Prostate gland (tissue), 2 donors: Measurements from ENCODE around the gene CCDC66. TPM values are rescaled to one million over a fixed set of nuclear protein-coding genes. Genes with fewer than 3 reads are reported as not detected.

Source experiments
- DNase-seq: peaks from one replicate; pipeline ENCODE4 v3.0.0-alpha.2; 2019; ENCODE audit warnings: low spot score
- H3K27ac ChIP-seq, 2 donors: fragments of 200-600 bp; sonication (generic); 2 replicates each; pipeline ENCODE4 v1.5.1; 2017 to 2019
- H3K27me3 ChIP-seq: fragments of 200-600 bp; sonication (generic); replicated peaks from 2 replicates; pipeline ENCODE4 v1.5.1; 2019; ENCODE audit not compliant: insufficient read depth
- H3K36me3 ChIP-seq, 2 donors: fragments of 200-600 bp; sonication (generic); 1 replicate in 1 of 2; 2 replicates in 1 of 2; pipeline versions ENCODE4 v1.5.1 to v1.8.1; 2017 to 2019
- H3K4me1 ChIP-seq: fragments of 200-600 bp; sonication (generic); replicated peaks from 2 replicates; pipeline ENCODE4 v1.5.1; 2019
- H3K4me3 ChIP-seq, 2 donors: fragments of 200-600 bp; sonication (generic); 2 replicates each; pipeline ENCODE4 v1.5.1; 2017 to 2019
- H3K9me3 ChIP-seq: fragments of 200-600 bp; sonication (generic); 2 replicates; pipeline ENCODE4 v1.5.1; 2017
- POLR2A ChIP-seq: fragments of 450-650 bp; IDR thresholded peaks from one replicate; pipeline ENCODE4 v1.6.1; 2016; ENCODE audit warnings: antibody characterized with exemption, mild to moderate bottlenecking
- POLR2AphosphoS5 ChIP-seq: sonication (generic); formaldehyde crosslinking; IDR thresholded peaks from one replicate; pipeline ENCODE4 v1.6.1; 2017; ENCODE audit warnings: antibody characterized with exemption
- WGBS: methylation state at CpG from one replicate; pipeline ENCODE4 v1.1.5; 2018; 5-methylcytosine and 5-hydroxymethylcytosine counted together
- intact Hi-C: fragments of 100-400 bp; cut with DNase I; formaldehyde crosslinking; loops from one replicate; pipeline ENCODE4 v1.14.2; 2022
- total RNA-seq, 2 donors: library from RNA; depleted of rRNA; stranded (reverse); fragments of >200 nt; gene quantifications; one replicate each; pipeline ENCODE4 v1.1.0, GENCODE V29; 2016
- TF ChIP-seq, protein P1 (sequence below), 4 experiments: fragments of 200-600 bp in 2 of 4; fragments of 450-650 bp in 2 of 4; sonication (generic) in 2 of 4; IDR thresholded peaks; 1 replicate in 3 of 4; 2 replicates in 1 of 4; pipeline ENCODE4 v1.5.1; 2016 to 2019; ENCODE audit warnings: antibody characterized with exemption in 4 of 4, mild to moderate bottlenecking in 2 of 4, moderate library complexity in 2 of 4

The CCDC66 gene
- total RNA-seq, 2 donors from 2014 or later: 12.3 to 34.4 TPM

GRCh38 chr3:56611364-56611763 is 54.4 kb downstream of the CCDC66 start:
- Histone ChIP-seq H3K27ac (no peak overlapping the region), H3K27me3 (no peaks in the 10 kb centered on the region), H3K9me3 (no peaks in the 10 kb centered on the region), H3K4me1 (no peaks in the 10 kb centered on the region), H3K36me3 (no peaks in the 10 kb centered on the region), H3K4me3 (no peak overlapping the region)
- no peak for TF ChIP-seq POLR2AphosphoS5
- no peak for TF ChIP-seq POLR2A
- TF ChIP-seq, protein P1, sequence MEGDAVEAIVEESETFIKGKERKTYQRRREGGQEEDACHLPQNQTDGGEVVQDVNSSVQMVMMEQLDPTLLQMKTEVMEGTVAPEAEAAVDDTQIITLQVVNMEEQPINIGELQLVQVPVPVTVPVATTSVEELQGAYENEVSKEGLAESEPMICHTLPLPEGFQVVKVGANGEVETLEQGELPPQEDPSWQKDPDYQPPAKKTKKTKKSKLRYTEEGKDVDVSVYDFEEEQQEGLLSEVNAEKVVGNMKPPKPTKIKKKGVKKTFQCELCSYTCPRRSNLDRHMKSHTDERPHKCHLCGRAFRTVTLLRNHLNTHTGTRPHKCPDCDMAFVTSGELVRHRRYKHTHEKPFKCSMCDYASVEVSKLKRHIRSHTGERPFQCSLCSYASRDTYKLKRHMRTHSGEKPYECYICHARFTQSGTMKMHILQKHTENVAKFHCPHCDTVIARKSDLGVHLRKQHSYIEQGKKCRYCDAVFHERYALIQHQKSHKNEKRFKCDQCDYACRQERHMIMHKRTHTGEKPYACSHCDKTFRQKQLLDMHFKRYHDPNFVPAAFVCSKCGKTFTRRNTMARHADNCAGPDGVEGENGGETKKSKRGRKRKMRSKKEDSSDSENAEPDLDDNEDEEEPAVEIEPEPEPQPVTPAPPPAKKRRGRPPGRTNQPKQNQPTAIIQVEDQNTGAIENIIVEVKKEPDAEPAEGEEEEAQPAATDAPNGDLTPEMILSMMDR (IDR thresholded peaks at IDR 0.05): no peak
- 91% methylated on average over 7 of the region's 8 CpGs for WGBS
- intact Hi-C loops: no loop called here
- DNase-seq: no peak

DNA sequence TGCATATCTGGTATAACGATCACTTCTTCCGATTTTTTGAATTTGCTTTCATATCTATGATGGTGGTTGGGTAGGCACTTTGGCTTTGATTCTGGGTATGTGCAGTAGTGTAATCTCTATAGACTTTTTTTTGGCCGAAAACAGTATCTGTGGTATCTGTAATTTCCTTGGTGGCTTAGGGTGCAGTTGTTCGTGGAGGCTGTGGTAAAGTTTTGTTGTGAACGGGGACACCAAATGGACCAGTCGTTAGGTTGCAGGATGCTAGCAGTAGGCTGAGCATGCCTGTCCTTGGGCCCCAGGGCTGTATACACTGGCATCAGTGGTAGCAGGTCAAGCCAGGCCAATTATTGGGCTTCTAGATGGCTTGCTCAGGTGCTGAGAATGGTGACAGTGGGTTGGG is 55.2 kb downstream of the CCDC66 start:
- no peak overlapping the region for H3K27ac ChIP-seq
- 94% methylated on average over 6 of the region's 6 CpGs for WGBS
- intact Hi-C loops: no loop called here

DNA sequence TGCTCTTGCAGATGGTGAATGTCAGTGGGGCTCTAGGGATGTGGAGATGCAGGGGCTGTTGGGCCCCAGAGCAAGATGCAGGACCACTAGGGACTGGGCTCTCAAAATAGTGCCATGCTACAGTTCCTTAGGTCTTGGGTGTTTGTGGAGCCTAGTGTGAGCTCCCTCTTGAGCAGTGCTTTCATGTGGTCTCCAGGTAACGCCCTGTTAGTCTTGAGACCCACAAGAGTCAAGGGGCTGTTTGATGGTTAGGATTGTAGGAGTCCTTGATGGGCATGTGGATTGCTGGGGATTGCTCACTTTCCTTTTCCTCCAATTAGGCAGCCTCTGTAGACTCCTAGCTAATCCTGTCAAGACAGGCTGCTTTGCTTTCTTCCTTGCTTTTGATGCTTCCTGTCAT is 56.0 kb downstream of the CCDC66 start:
- intact Hi-C loops: no loop called here
- no peaks in the 10 kb centered on the region for H3K4me1 ChIP-seq
- TF ChIP-seq, protein P1 (IDR thresholded peaks at IDR 0.05): no peak
- TF ChIP-seq POLR2A: no peak
- no peak for TF ChIP-seq POLR2AphosphoS5
- H3K4me3 ChIP-seq: no peak overlapping the region
- H3K9me3 ChIP-seq: no peaks in the 10 kb centered on the region
- 90% methylated on average over 1 of the region's 1 CpG for WGBS
- no peaks in the 10 kb centered on the region for H3K27me3 ChIP-seq
- DNase-seq: no peak
- no peak overlapping the region for H3K27ac ChIP-seq
- H3K36me3 ChIP-seq: no peaks in the 10 kb centered on the region

More for the DNA sequence above, 55.2 kb downstream of the CCDC66 start:
- no peak for DNase-seq
- H3K4me3 ChIP-seq: no peak overlapping the region
- no peak for TF ChIP-seq POLR2AphosphoS5
- no peak for TF ChIP-seq POLR2A
- TF ChIP-seq, protein P1 (IDR thresholded peaks at IDR 0.05): no peak
- no peaks in the 10 kb centered on the region for H3K4me1 ChIP-seq
- no peaks in the 10 kb centered on the region for H3K36me3 ChIP-seq
- H3K9me3 ChIP-seq: no peaks in the 10 kb centered on the region
- H3K27me3 ChIP-seq: no peaks in the 10 kb centered on the region

DNA sequence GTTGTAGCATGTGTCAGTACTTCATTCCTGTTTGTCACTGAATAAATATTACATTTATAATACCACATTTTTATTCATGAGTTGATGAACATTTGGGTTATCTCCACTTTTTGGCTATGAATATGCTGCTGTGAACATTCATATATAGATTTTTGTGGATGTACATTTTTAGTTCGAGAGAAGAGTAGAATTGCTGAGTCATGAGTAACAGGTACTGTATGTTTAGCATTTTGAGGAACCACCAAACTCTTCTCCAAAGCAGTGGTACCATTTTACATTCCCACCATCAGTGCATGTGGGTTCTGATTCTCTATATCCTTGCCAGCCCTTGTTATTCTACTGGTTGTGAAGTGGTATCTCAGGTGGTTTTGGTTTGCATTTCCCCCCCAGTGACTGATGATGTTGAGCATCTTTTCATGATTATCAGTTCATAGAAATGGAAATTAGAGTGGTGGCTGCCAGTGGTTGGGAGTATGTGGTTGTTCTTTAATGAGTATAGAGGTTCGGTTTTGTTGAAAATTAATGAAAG is 59.6 kb downstream of the CCDC66 start:
- H3K9me3 ChIP-seq: no peaks in the 10 kb centered on the region
- H3K36me3 ChIP-seq: no peaks in the 10 kb centered on the region
- H3K27me3 ChIP-seq: no peaks in the 10 kb centered on the region
- no peak overlapping the region for H3K27ac ChIP-seq
- 91% methylated on average over 2 of the region's 2 CpGs for WGBS
- DNase-seq: no peak
- no peak overlapping the region for H3K4me3 ChIP-seq
- no peaks in the 10 kb centered on the region for H3K4me1 ChIP-seq
- intact Hi-C loops: no loop called here
- TF ChIP-seq, protein P1 (IDR thresholded peaks at IDR 0.05): no peak
- TF ChIP-seq POLR2AphosphoS5 (no peak), POLR2A (no peak)

GRCh38 chr3:56620371-56620770 is 63.4 kb downstream of the CCDC66 start:
- intact Hi-C loops: no loop called here
- TF ChIP-seq, protein P1 (IDR thresholded peaks at IDR 0.05): no peak
- TF ChIP-seq POLR2A (no peak), POLR2AphosphoS5 (no peak)
- no peak overlapping the region for H3K27ac ChIP-seq
- peaks cover 4% of the 10 kb centered on the region for H3K4me1 ChIP-seq
- WGBS: 96% methylated on average over 2 of the region's 2 CpGs
- H3K9me3 ChIP-seq: no peaks in the 10 kb centered on the region
- no peak overlapping the region for H3K4me3 ChIP-seq
- H3K27me3 ChIP-seq: no peaks in the 10 kb centered on the region
- DNase-seq: no peak
- H3K36me3 ChIP-seq: no peaks in the 10 kb centered on the region
